Stimulated activated CD8-positive, alpha-beta memory T cell treated with anti-CD3 and anti-CD28 coated beads, Interleukin-4, amount 100 ng/mL, for 4 hours (primary cell): ENCODE data around the gene EPHA3.
"Not testable (repeated sequence)": the region's sequence is repeated elsewhere in the genome, so short reads cannot be mapped to it uniquely, and the experiment has no call there.

Source experiments
- DNase-seq, 2 donors: peaks; one replicate each; pipeline ENCODE4 v3.0.0-alpha.2; 2020; ENCODE audit warnings: low read depth in 2 of 2, low spot score in 1 of 2

The EPHA3 gene

DNA sequence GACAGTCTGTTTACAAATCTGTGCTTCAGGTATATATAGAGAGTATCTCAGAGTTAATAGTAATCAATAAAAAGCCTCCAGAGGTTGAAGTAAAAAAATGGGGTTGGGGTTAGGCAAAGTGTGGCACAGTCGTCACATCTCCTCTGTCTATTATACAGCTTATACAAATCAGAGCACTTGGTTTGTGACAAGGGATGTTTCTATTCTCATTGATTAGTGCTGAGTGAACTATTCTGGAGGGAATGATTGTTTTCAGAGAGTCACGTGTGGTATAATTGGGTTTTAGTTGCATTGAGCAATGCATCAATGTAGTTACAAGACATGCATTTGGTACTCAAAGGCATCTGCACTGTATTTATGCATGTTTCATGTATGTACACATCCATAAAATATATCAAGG, 172.9 kb downstream of the EPHA3 start:
- no peak for DNase-seq

DNA sequence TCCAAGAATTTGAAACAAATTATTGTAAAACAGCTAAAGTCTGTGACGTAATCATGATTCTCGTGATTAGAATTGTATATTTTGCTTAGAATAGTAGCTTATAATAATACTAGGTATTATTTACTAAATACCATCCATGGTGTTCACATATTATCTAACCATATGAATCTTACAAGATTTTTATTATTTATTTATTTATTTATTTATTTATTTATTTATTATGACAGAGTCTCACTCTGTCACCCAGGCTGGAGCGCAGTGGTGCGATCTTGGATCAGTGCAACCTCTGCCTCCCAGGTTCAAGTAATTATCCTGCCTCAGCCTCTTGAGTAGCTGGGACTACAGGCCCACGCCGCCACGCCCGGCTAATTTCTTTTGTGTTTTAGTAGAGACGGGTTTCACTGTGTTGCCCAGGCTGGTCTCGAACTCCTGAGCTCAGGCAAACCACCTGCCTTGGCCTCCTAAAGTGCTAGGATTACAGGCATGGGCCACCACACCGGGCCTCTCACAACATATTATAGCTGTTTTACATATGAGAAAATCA, 173.5 kb downstream of the EPHA3 start:
- no peak for DNase-seq

DNA sequence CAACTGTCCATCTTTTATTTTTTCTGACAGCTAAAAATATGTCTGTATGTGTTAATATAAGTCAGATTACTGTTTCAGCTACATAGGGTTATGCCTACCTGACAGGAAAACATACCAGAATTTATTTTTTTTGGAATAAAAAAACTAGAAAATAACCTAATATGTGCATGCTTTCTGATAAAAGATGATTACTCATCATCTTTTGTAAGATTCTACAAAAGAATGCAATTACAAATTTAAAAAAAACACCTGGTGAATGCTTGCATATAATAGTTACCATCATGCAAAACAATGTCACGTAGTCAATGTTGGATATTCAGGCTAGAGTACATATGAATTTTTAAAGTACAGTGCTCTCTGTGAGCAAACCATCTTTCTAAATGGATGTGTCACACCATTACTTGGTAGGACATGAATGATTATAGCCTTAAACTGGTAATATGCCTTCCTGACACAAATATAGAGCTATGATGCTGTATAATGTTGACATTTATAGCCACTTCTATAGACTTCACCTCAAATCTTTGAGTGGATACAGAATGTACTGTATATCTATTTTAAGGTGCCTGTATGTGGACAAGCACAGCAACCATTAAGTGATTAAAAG, 180.6 kb downstream of the EPHA3 start:
- no peak for DNase-seq

DNA sequence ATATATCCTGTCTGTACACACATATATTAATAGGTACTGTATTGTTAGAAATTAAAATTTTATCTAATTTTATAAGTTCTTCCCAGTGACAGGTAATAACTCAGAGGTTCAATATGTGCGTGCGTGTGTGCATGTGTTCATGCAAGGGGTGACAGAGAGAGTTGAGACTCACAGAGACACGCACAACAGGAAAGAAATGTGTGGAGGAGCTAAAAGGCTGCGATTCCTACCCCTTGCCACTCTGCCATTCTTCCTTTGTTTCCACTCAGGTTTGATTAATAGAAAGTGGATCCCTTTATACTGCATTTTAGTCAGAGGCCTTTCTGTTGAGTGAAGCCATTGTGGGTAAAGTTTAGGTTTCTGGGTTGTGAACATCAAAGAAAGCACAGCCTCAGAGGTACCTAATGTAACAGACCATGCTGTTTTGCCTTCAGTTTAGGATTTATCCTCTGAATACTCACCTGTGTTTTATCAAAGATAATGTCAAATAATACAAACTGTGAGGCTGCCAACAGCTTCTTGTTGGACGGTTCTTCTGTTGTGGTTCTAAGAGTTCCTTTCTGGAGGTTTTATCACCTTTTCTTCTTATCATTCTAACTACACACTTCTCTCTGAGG, 182.3 kb downstream of the EPHA3 start:
- DNase-seq: no peak

DNA sequence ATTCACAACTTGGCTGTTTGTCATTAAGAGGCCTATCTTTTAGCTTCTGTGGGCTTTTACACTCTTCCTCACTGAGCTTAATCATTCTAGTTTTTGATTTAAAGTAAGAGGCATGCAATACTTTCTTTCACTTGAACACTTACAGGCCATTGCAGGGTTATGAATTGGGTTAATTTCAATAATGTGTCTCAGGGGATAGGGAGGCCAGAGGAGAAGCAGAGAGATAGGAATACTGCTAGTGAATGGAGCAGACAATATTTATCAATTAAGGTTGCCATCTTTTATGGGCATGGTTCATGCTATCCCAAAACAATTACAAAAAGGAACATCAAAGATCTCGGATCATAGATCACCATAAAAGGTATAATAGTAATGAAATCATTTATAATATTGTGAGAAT, 189.8 kb downstream of the EPHA3 start:
- no peak for DNase-seq

DNA sequence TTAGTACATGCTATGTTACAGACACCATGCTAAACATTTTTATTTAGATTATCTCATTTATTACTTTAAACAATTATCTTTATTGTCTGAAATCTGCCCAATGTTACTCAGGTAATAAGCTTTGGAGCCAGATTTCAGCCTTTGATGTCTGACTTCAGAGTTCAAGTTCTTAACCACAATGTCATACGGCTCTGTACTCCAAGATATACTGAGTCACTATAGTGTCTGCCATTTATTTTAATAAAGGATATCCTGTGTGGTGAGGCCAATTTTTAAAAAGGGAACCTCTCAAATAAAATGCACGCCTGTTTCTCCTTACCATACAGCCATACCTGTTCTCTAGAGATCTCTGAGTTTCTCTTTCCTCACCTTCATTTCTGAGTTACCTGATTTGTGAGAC, 193.1 kb downstream of the EPHA3 start:
- DNase-seq: no peak

DNA sequence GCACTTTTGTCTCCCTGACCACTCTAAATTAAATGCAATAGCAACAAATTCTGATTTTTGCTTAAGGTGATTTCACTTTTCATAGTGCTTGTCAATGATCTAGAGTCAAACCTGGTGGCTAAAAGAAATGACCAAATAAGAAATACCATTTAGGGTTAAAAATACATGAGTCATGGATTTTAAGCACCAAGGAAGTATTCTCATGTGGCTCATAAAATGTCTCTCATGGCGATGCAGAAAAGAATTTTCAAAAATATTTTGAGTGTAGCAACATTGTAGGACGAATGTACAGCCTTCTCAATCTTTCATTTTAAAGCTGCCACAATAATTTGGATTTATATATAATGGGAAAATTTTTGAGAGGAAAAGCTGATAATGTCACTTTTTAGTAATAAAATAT, 193.6 kb downstream of the EPHA3 start:
- no peak for DNase-seq

DNA sequence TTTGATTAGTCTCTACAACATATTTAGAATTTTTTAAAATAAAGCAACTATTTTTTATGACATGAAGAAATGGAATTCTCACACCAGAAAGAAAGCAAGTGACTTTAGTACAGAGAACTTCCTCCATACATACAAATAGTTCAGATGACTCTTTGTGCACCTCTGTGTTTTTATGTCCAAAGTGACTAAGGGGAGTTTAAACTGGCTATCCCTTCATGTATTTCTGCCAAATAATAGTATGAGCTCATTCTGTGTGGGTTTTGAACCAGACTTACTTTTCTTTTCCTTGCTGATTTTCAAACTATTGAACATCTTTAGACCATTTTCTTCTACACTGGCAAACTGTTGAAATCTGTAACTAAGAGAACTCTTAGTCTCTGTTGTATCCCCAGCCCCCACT, 196.3 kb downstream of the EPHA3 start:
- DNase-seq: no peak

DNA sequence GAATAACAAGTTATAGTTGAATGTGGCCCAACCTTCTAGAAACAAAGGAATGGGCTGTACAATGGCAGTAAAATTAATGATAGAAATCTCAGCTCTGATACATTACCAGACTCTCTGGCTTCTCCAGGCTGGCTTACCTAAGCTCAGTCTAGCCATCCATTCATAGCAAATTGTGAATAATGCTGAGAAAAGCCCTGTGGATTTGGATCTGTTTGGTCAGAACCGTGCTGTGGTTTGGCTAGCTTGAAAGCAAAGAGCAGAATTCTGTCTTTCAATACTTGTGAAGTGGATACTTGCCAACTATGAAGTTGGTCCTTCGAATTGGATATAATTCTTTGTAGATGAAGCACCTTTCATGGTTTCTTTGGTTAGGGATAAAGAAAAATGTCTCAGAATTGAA, 199.1 kb downstream of the EPHA3 start:
- DNase-seq: no peak

DNA sequence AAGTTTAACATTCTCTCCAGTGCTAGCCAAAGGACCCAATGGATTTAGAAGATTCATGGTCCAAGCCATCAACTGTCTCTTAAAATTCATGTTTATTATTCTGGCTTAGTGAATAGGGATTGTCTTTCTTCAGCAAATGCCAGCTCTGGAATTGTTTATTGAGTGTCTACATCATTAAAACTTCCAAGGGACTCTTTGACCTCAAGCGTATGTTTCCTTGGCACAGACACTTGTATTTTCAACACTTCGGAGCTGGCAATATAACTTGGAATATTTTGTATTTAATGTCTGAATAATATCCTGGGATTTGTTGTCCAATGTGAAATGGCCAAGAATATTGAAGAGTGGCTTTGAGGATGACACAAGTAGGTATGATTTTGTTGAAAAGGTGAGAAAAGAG, 204.2 kb downstream of the EPHA3 start:
- no peak for DNase-seq

DNA sequence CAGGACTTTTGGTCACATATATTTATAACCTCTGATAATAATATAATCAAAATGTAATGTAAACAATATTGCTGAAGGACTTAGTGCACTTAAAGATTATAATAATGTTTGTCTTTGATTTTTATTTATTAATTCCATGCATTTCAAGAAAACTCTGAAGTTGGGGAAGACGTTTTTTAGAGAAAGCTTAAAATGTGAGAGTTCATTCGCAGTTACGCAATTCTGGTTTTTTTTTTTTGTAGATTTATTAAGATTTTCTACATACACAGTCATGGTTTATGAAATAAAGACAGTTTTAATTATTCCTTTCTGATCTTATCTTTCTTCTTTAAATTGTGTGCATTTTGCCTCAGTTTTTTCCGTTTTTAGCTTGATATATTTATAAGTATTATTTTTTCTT, 204.7 kb downstream of the EPHA3 start:
- no peak for DNase-seq

DNA sequence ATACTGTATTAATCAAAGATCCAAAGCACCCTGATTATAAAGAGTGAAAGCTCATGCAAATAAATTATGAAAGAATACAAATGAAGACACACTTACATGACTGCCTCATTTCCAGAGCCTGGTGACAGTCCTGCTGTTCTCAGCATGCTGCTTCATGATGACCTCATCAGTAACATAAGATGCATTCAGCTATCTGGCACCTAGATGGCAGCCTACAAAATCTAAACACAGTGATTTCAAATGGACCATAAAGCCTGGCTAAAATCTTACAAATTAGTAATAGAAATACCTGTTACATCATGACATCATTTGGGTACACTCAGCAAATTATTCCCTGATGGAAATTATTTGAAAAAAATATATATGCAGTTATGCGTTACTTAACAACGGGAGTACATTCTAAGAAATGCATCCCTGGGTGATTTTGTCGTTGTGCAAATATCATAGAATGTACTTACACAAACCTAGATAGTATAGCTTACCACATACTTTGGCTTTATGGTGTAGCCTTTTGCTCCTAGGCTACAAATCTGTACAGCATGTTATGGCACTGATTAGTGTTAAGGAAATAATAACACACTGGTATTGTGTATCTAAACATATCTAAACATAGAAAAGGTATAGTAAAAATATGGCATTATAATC, 207.2 kb downstream of the EPHA3 start:
- DNase-seq: no peak

DNA sequence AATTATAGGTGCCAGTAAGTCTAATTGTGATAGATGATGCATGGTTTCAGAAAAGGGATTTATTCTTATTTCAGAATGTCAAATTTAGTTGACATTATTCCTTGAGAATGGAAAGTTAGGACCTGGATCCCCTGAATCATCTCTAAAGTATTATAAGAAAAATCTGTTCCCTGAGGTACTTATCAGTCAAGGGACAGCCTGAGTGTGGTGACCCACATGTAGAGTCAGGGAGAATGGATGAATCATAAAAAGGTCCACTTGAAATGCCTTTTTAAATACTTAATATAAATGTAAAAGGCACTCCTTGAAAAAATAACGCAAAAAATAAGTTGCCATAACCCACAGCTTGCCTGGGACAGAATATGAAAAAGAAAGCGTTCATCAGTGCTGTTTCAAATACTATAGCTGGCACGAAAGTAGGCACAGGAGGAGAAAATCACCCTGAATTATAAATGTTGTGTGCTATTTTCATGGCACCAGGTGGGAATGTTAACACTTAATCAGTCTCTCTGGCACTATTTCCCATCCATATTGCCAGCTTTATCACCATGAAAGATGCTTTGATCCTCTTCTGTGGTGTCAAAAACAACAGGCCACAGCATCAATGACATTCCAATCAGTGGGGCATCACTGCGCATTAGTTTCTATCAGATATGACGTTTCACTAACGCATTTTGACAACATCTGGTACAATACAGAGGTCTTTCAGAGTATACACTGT, 208.5 kb downstream of the EPHA3 start:
- no peak for DNase-seq

DNA sequence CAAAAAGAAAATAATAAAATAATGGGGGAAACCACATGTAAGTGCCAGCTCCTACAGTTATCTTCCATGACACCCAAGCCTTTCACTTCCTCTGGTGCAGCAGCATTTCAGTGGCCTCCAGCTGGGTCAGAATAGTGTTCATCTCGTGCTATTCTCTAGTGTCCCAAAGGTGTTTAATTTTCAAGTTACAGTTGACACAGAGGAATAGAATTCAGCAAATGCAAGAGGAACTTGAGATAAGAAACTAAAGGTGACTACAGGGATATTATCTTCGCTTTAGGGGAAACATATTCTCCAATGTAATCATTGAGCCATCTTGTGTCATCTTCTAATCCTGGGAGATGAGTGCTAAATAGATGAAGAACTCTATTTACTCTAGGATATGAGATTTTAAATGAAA, 212.8 kb downstream of the EPHA3 start:
- DNase-seq: no peak

DNA sequence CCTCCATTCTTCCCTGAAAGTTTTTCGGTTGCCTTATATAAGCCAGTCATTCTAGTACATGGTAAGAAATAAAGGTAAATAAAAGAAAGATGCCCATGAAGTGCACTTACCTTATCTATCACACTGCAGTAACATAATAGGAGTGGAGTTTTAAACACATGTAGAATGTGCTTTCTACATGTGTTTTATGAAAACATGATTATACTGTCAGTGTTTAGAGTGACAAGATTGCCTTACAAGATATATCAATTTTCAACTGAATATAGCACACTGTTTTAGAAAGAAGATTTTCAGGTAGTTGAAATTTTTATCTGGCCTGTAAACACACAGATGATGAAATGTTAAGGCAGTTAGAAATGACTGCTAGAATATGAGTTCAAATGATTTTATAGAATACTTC, 219.6 kb downstream of the EPHA3 start:
- DNase-seq: no peak

DNA sequence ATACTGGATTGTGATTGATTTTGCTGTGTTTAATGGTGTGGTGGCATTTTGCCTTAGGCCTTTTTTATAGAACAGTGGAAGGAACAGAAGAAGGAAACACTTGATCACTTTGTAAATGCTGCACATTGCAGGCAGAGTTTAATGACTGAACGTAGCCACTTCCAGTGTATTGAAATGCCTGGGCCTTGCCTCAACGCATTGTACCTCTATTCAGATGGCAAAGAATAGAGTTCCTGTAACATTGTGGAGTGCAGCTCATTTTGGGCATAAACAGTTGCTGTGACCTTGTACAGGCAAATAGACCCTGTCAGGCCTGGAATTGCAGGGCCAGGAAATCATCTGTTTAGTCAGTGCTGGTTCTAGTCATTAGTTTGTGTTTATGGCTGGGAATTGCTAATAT, 225.0 kb downstream of the EPHA3 start:
- DNase-seq: no peak

DNA sequence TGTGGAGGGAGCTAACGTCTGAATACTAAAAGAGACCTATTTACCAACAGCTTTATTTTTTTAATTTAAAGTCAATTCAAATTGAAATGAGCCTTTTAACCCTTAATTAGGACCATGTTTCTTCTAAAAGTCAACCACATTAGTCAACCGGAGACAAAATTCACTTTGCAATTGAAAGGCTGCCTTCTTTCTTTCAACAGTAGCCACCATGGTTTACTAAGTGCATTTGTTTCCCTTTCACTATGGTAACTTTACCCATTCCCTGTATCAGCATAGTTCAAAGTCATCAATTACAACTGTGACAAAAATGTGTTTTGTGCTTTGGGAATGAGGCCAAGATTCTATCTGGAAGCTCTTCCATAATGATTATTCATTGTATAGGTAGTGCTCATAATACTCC, 225.4 kb downstream of the EPHA3 start:
- no peak for DNase-seq

DNA sequence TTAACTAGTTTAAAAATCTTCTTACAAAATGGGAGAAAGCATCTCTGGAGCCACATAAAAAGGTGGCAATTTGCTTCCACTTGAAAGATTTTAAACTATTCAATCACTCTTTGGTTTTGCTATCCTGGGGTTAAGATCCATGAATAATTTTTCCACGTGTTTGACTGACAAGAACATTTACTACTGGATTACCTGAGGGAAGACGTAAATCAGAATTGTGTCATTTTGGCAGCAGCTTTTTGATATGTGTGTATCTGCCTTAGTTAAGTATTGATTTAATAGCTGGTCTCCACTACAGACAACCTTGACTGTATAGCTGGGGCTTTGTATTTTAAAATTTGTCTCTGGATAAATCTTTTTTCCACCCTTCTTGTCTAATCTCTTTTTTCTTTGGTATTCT, 228.3 kb downstream of the EPHA3 start:
- DNase-seq: no peak

DNA sequence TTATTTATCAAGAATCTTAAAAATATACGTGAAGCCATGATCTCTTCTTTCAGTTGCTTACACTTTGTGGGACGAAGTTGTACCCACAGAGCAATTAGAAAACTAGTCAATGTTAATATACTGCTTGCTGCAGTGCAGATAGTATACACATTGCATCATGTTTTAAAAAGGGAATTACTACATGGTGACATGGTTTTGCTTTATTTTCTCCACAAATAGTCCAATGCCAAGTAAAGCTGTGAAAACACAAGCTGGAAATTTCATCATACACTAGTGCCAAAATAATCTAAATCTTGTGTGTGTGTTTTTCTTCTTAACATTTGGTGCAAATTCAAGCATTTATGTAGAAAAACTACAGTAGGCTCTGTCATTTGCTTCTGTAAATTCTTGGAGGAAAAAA, 233.0 kb downstream of the EPHA3 start:
- DNase-seq: no peak

DNA sequence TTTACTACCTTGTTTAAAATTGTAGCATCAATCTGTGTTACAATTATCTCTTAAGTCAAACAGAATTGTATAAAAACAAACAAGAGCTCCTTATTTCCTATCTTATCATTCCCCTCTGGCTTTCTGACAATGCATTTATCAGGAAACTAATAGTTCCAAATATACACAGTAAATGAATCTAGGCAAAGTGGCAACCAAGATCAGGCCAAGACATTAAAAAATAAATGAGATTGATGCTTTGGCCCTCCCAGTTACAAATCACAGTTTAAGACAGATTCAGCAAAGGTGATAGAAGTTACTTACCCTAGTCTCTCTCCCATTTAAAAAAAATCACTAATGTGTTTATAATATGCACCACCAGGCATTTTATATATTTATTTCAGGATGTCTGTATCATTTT, 236.7 kb downstream of the EPHA3 start:
- no peak for DNase-seq

DNA sequence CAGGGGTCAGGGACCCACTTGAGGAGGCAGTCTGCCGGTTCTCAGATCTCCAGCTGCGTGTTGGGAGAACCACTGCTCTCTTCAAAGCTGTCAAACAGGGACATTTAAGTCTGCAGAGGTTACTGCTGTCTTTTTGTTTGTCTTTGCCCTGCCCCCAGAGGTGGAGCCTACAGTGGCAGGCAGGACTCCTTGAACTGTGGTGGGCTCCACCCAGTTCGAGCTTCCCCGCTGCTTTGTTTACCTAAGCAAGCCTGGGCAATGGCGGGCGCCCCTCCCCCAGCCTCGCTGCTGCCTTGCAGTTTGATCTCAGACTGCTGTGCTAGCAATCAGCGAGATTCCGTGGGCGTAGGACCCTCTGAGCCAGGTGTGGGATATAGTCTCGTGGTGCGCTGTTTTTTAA, 243.5 kb downstream of the EPHA3 start:
- DNase-seq: not testable (repeated sequence)

DNA sequence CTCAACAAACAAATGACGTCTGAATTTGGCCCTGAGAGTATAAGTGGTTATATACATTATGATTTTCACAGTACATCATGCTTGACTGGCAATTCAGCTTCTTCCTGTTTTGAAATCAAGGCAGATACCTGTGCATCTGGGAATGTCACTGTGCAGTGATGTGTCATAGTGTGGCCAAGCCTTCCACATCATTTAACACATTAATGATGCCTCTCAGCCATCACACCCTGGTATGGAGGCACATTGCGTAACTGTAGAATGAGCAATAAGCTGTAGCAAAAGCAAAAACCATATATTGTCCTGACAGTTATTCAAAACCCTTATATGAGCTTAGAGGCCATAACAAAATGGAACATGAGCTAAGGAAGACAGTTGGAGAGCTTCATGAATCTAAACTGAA, 246.0 kb downstream of the EPHA3 start:
- no peak for DNase-seq
